GM23338 (cell line): ENCODE measurements around the gene SRSF1. TPM values are rescaled to one million over a fixed set of nuclear protein-coding genes. Genes with fewer than 3 reads are reported as not detected.

ENCODE experiments used
- ATAC-seq: fragments of 200-7000 bp; cut with Tn5 transposase; 3 replicates; pipeline ENCODE4 v1.9.1; 2020
- DNase-seq: peaks from one replicate; pipeline ENCODE4 v3.0.0-alpha.2; 2015; ENCODE audit warnings: low spot score
- H2AFZ ChIP-seq: fragments of 200-600 bp; sonication (generic); 2 replicates; pipeline ENCODE4 v1.8.0; 2016; ENCODE audit warnings: antibody characterized with exemption, mild to moderate bottlenecking, moderate library complexity
- H3F3A ChIP-seq: fragments of 200-600 bp; sonication (generic); replicated peaks from 2 replicates; pipeline ENCODE4 v1.8.0; 2017; ENCODE audit warnings: antibody characterized with exemption, mixed run types, low read depth
- H3K27ac ChIP-seq: fragments of 200-600 bp; sonication (generic); 2 replicates; pipeline ENCODE4 v1.6.1; 2016; ENCODE audit warnings: low read depth
- H3K27me3 ChIP-seq: fragments of 200-600 bp; sonication (generic); 2 replicates; pipeline ENCODE4 v1.8.0; 2016; ENCODE audit warnings: mild to moderate bottlenecking, mixed run types, moderate library complexity; ENCODE audit not compliant: insufficient read depth
- H3K36me3 ChIP-seq: fragments of 200-600 bp; sonication (generic); 2 replicates; pipeline ENCODE4 v1.8.0; 2016; ENCODE audit warnings: mild to moderate bottlenecking; ENCODE audit not compliant: insufficient read depth
- H3K4me1 ChIP-seq: fragments of 200-600 bp; sonication (generic); 2 replicates; pipeline ENCODE4 v1.8.0; 2016; ENCODE audit warnings: mild to moderate bottlenecking, moderate library complexity; ENCODE audit not compliant: insufficient read depth
- H3K4me2 ChIP-seq: fragments of 200-600 bp; sonication (generic); 2 replicates; pipeline ENCODE4 v1.7.1; 2017; ENCODE audit warnings: mixed run types
- H3K4me3 ChIP-seq: fragments of 200-600 bp; sonication (generic); 2 replicates; pipeline ENCODE4 v1.6.1; 2016; ENCODE audit warnings: mixed run types
- H3K79me2 ChIP-seq: fragments of 200-600 bp; sonication (generic); replicated peaks from 2 replicates; pipeline ENCODE4 v1.8.0; 2017; ENCODE audit warnings: mild to moderate bottlenecking; ENCODE audit not compliant: insufficient read depth
- H3K9me2 ChIP-seq: fragments of 200-600 bp; sonication (generic); 2 replicates; pipeline ENCODE4 v1.8.0; 2017; ENCODE audit not compliant: insufficient read depth
- H4K20me1 ChIP-seq: fragments of 200-600 bp; sonication (generic); replicated peaks from 2 replicates; pipeline ENCODE4 v1.8.0; 2017; ENCODE audit warnings: mild to moderate bottlenecking; ENCODE audit not compliant: insufficient read depth
- H3K27ac Mint-ChIP-seq: 2 replicates; pipeline ENCODE4 v1.8.0; 2020; ENCODE audit warnings: inconsistent platforms, mild to moderate bottlenecking, moderate library complexity, mixed read lengths
- H3K27me3 Mint-ChIP-seq: 3 replicates; pipeline ENCODE4 v1.8.0; 2022; ENCODE audit warnings: low read depth, mild to moderate bottlenecking, moderate library complexity, mixed read lengths, inconsistent platforms; ENCODE audit not compliant: insufficient read depth, poor library complexity
- H3K36me3 Mint-ChIP-seq: 3 replicates; pipeline ENCODE4 v1.8.0; 2021; ENCODE audit warnings: low read depth, mild to moderate bottlenecking, inconsistent platforms, moderate library complexity, mixed read lengths
- H3K4me1 Mint-ChIP-seq: 3 replicates; pipeline ENCODE4 v1.8.0; 2020; ENCODE audit warnings: mild to moderate bottlenecking, inconsistent platforms, mixed read lengths
- H3K4me3 Mint-ChIP-seq: 3 replicates; pipeline ENCODE4 v1.8.0; 2021; ENCODE audit warnings: moderate library complexity, mild to moderate bottlenecking, inconsistent platforms, mixed read lengths
- H3K9me3 Mint-ChIP-seq: 3 replicates; pipeline ENCODE4 v1.8.0; 2020; ENCODE audit warnings: moderate library complexity, mild to moderate bottlenecking, inconsistent platforms, mixed read lengths
- EZH2 ChIP-seq: fragments of 200-600 bp; sonication (generic); IDR thresholded peaks from one replicate; pipeline ENCODE4 v1.8.0; 2017; ENCODE audit warnings: antibody characterized with exemption, mild to moderate bottlenecking, low read depth; ENCODE audit not compliant: unreplicated experiment
- EZH2phosphoT487 ChIP-seq: fragments of 200-600 bp; sonication (generic); IDR thresholded peaks from one replicate; pipeline ENCODE4 v1.8.1; 2018; ENCODE audit warnings: antibody characterized with exemption; ENCODE audit not compliant: unreplicated experiment
- NANOG ChIP-seq: IDR thresholded peaks from 2 replicates; pipeline ENCODE4 v1.6.1; 2016; ENCODE audit warnings: antibody characterized with exemption, borderline replicate concordance
- STAT1 ChIP-seq: IDR thresholded peaks from one replicate; pipeline ENCODE4 v1.6.1; 2016; ENCODE audit warnings: antibody characterized with exemption; ENCODE audit not compliant: unreplicated experiment
- ZNF114 ChIP-seq: fragments of 250-450 bp; sonication (Bioruptor Pico); IDR thresholded peaks from 2 replicates; pipeline ENCODE4 v1.5.0; 2020; ENCODE audit warnings: mild to moderate bottlenecking, moderate library complexity
- ZNF331 ChIP-seq: fragments of 250-450 bp; sonication (Bioruptor Pico); IDR thresholded peaks from 2 replicates; pipeline ENCODE4 v1.5.0; 2020; ENCODE audit warnings: low read depth, mild to moderate bottlenecking, moderate library complexity
- polyA plus RNA-seq: library from polyadenylated mRNA; unstranded; fragments of >200 nt; fragmentation: Nextera tagmentation; extraction: Ambion mirVana; gene quantifications from 2 replicates; pipeline ENCODE4 v1.2.1, GENCODE V29; 2016
- total RNA-seq: library from RNA; depleted of rRNA; stranded (reverse); fragments of >200 nt; shearing (Covaris generic); gene quantifications from 2 replicates; pipeline ENCODE4 v1.2.3, GENCODE V29; 2014
- TF ChIP-seq, protein P1 (sequence below): IDR thresholded peaks from one replicate; pipeline ENCODE4 v1.6.1; 2018; ENCODE audit warnings: antibody characterized with exemption; ENCODE audit not compliant: unreplicated experiment
- TF ChIP-seq, protein P2 (sequence below): IDR thresholded peaks from 2 replicates; pipeline ENCODE4 v1.6.1; 2016; ENCODE audit warnings: antibody characterized with exemption
- TF ChIP-seq, protein P3 (sequence below): fragments of 250-450 bp; sonication (Bioruptor Pico); IDR thresholded peaks from 2 replicates; pipeline ENCODE4 v1.5.0; 2020; ENCODE audit warnings: mild to moderate bottlenecking, moderate library complexity

The SRSF1 gene
- total and polyA plus RNA-seq, 2 experiments from 2014 or later: 413 to 584 TPM

DNA sequence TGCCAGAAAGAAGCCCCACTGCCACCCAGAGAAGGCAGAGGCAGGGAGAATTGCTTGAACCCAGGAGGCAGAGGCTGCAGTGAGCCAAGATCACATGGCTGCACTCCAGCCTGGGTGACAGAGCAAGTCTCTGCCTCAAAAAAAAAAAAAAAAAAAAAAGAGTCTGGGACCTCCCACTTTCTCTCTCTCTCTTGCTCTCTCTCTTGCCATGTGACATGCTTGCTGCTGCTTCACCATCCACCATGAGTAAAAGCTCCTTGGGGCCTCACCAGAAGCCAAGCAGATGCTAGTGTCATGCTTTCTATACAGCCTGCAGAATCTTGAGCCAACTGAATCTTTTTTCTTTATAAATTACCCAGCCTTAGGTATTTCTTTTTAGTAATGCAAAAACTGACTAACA lies 21.5 kb upstream of the SRSF1 start:
- peaks cover 15% of the 10 kb centered on the region for H3K9me3 Mint-ChIP-seq
- H3K4me3 Mint-ChIP-seq: no peak overlapping the region
- no peaks in the 10 kb centered on the region for H3K27me3 Mint-ChIP-seq
- no peak overlapping the region for H3K27ac ChIP-seq
- H3K79me2 ChIP-seq: no peaks in the 10 kb centered on the region
- TF ChIP-seq NANOG: no peak
- TF ChIP-seq, protein P1, sequence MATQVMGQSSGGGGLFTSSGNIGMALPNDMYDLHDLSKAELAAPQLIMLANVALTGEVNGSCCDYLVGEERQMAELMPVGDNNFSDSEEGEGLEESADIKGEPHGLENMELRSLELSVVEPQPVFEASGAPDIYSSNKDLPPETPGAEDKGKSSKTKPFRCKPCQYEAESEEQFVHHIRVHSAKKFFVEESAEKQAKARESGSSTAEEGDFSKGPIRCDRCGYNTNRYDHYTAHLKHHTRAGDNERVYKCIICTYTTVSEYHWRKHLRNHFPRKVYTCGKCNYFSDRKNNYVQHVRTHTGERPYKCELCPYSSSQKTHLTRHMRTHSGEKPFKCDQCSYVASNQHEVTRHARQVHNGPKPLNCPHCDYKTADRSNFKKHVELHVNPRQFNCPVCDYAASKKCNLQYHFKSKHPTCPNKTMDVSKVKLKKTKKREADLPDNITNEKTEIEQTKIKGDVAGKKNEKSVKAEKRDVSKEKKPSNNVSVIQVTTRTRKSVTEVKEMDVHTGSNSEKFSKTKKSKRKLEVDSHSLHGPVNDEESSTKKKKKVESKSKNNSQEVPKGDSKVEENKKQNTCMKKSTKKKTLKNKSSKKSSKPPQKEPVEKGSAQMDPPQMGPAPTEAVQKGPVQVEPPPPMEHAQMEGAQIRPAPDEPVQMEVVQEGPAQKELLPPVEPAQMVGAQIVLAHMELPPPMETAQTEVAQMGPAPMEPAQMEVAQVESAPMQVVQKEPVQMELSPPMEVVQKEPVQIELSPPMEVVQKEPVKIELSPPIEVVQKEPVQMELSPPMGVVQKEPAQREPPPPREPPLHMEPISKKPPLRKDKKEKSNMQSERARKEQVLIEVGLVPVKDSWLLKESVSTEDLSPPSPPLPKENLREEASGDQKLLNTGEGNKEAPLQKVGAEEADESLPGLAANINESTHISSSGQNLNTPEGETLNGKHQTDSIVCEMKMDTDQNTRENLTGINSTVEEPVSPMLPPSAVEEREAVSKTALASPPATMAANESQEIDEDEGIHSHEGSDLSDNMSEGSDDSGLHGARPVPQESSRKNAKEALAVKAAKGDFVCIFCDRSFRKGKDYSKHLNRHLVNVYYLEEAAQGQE: no peak
- TF ChIP-seq, protein P2, sequence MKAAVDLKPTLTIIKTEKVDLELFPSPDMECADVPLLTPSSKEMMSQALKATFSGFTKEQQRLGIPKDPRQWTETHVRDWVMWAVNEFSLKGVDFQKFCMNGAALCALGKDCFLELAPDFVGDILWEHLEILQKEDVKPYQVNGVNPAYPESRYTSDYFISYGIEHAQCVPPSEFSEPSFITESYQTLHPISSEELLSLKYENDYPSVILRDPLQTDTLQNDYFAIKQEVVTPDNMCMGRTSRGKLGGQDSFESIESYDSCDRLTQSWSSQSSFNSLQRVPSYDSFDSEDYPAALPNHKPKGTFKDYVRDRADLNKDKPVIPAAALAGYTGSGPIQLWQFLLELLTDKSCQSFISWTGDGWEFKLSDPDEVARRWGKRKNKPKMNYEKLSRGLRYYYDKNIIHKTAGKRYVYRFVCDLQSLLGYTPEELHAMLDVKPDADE: no peak
- TF ChIP-seq EZH2: no peak
- TF ChIP-seq, protein P3, sequence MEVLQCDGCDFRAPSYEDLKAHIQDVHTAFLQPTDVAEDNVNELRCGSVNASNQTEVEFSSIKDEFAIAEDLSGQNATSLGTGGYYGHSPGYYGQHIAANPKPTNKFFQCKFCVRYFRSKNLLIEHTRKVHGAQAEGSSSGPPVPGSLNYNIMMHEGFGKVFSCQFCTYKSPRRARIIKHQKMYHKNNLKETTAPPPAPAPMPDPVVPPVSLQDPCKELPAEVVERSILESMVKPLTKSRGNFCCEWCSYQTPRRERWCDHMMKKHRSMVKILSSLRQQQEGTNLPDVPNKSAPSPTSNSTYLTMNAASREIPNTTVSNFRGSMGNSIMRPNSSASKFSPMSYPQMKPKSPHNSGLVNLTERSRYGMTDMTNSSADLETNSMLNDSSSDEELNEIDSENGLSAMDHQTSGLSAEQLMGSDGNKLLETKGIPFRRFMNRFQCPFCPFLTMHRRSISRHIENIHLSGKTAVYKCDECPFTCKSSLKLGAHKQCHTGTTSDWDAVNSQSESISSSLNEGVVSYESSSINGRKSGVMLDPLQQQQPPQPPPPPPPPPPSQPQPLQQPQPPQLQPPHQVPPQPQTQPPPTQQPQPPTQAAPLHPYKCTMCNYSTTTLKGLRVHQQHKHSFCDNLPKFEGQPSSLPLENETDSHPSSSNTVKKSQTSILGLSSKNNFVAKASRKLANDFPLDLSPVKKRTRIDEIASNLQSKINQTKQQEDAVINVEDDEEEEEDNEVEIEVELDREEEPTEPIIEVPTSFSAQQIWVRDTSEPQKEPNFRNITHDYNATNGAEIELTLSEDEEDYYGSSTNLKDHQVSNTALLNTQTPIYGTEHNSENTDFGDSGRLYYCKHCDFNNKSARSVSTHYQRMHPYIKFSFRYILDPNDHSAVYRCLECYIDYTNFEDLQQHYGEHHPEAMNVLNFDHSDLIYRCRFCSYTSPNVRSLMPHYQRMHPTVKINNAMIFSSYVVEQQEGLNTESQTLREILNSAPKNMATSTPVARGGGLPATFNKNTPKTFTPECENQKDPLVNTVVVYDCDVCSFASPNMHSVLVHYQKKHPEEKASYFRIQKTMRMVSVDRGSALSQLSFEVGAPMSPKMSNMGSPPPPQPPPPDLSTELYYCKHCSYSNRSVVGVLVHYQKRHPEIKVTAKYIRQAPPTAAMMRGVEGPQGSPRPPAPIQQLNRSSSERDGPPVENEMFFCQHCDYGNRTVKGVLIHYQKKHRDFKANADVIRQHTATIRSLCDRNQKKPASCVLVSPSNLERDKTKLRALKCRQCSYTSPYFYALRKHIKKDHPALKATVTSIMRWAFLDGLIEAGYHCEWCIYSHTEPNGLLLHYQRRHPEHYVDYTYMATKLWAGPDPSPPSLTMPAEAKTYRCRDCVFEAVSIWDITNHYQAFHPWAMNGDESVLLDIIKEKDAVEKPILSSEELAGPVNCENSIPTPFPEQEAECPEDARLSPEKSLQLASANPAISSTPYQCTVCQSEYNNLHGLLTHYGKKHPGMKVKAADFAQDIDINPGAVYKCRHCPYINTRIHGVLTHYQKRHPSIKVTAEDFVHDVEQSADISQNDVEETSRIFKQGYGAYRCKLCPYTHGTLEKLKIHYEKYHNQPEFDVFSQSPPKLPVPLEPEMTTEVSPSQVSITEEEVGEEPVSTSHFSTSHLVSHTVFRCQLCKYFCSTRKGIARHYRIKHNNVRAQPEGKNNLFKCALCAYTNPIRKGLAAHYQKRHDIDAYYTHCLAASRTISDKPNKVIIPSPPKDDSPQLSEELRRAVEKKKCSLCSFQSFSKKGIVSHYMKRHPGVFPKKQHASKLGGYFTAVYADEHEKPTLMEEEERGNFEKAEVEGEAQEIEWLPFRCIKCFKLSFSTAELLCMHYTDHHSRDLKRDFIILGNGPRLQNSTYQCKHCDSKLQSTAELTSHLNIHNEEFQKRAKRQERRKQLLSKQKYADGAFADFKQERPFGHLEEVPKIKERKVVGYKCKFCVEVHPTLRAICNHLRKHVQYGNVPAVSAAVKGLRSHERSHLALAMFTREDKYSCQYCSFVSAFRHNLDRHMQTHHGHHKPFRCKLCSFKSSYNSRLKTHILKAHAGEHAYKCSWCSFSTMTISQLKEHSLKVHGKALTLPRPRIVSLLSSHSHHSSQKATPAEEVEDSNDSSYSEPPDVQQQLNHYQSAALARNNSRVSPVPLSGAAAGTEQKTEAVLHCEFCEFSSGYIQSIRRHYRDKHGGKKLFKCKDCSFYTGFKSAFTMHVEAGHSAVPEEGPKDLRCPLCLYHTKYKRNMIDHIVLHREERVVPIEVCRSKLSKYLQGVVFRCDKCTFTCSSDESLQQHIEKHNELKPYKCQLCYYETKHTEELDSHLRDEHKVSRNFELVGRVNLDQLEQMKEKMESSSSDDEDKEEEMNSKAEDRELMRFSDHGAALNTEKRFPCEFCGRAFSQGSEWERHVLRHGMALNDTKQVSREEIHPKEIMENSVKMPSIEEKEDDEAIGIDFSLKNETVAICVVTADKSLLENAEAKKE (CRISPR knock-in tag): no peak
- TF ChIP-seq STAT1: no peak
- no peak for TF ChIP-seq EZH2phosphoT487
- TF ChIP-seq ZNF114: no peak
- no peak for TF ChIP-seq ZNF331 (CRISPR knock-in tag)
- no peak overlapping the region for H2AFZ ChIP-seq
- ATAC-seq: no peak
- DNase-seq: no peak
- H3K4me1 ChIP-seq: peaks cover 17% of the 10 kb centered on the region
- H3K36me3 Mint-ChIP-seq: peaks cover 8% of the 10 kb centered on the region; the same call in 1 of the 3 replicates
- no peak overlapping the region for H3K4me2 ChIP-seq
- H3K27me3 ChIP-seq: no peaks in the 10 kb centered on the region
- no peak overlapping the region for H3K4me3 ChIP-seq
- no peaks in the 10 kb centered on the region for H4K20me1 ChIP-seq
- no peak overlapping the region for H3K27ac Mint-ChIP-seq
- no peaks in the 10 kb centered on the region for H3K9me2 ChIP-seq
- no peaks in the 10 kb centered on the region for H3F3A ChIP-seq
- H3K4me1 Mint-ChIP-seq: peaks cover 11% of the 10 kb centered on the region
- no peaks in the 10 kb centered on the region; the same call in 1 of the 2 replicates for H3K36me3 ChIP-seq
